Activated CD8-positive, alpha-beta T cell treated with anti-CD3 and anti-CD28 coated beads for 36 hours (primary cell): ENCODE results near the gene AP5S1. TPM values are rescaled to one million over a fixed set of nuclear protein-coding genes. Genes with fewer than 3 reads are reported as not detected.
A peak's percentile ranks its signal among the peaks of the same experiment; 100 is the strongest.
"Not testable (repeated sequence)": the region's sequence is repeated elsewhere in the genome, so short reads cannot be mapped to it uniquely, and the experiment has no call there.

ENCODE experiments used
- ATAC-seq: fragments of 200-7000 bp; cut with Tn5 transposase; one replicate; pipeline ENCODE4 v1.10.0; 2021; ENCODE audit warnings: mild to moderate bottlenecking, moderate library complexity
- CTCF ChIA-PET: fragments of 350-600 bp; sonication (Branson Sonifier 250); formaldehyde crosslinking; loops from one replicate; lab custom pipeline; 2021; ENCODE audit warnings: antibody characterized with exemption; lab: Charles Lee
- POLR2A ChIA-PET: fragments of 350-600 bp; sonication (Branson Sonifier 250); formaldehyde crosslinking; loops from one replicate; lab custom pipeline; 2021; ENCODE audit warnings: antibody characterized with exemption; lab: Charles Lee
- DNase-seq: peaks from one replicate; pipeline ENCODE4 v3.0.0-alpha.2; 2020
- H3K27ac Mint-ChIP-seq: one replicate; pipeline ENCODE4 v1.8.0; 2021; ENCODE audit warnings: mild to moderate bottlenecking, mixed read lengths
- H3K27me3 Mint-ChIP-seq: one replicate; pipeline ENCODE4 v1.8.0; 2021; ENCODE audit warnings: mixed read lengths
- H3K36me3 Mint-ChIP-seq: one replicate; pipeline ENCODE4 v1.8.0; 2021; ENCODE audit warnings: low read depth, mixed read lengths
- H3K4me1 Mint-ChIP-seq: one replicate; pipeline ENCODE4 v1.8.0; 2021; ENCODE audit warnings: low read depth, mixed read lengths
- H3K4me3 Mint-ChIP-seq: one replicate; pipeline ENCODE4 v1.8.0; 2021; ENCODE audit warnings: mild to moderate bottlenecking, moderate library complexity, mixed read lengths
- H3K9me3 Mint-ChIP-seq: one replicate; pipeline ENCODE4 v1.8.0; 2021; ENCODE audit warnings: mixed read lengths
- intact Hi-C: fragments of 100-400 bp; cut with micrococcal nuclease; formaldehyde crosslinking; loops from one replicate; pipeline ENCODE4 v1.10.0; 2022
- total RNA-seq, 2 experiments: library from RNA; stranded (reverse); gene quantifications; one replicate each; pipeline ENCODE4 v1.2.3, GENCODE V29; 2021
- TF ChIP-seq, protein P1 (sequence below): fragments of 200-600 bp; IDR thresholded peaks from one replicate; pipeline ENCODE4 v1.8.0; 2022; ENCODE audit warnings: antibody characterized with exemption, mild to moderate bottlenecking

Gene AP5S1
- total RNA-seq, 2 experiments from 2014 or later, result 7.4 to 8.6 TPM

DNA sequence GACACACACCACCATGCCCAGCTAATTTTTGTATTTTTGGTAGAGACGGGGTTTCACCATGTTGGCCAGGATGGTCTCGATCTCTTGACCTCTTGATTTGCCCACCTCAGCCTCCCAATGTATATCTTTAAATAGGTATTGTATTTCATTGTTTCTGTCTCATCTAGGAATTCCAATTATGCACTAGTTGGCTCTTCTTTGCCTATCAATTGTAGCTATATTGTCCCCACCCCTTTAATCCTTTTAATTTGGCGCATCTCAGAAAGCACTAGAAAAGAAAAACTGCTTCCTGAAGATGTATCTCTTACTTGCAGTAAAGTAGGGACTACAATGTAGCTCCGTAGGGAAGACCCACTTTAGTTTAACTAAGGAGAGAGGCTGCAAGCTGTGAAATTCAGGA lies 15.8 kb downstream of the AP5S1 start:
- CTCF ChIA-PET, result interaction anchor here (1.0 to 1.6 kb wide), 3 partner anchors 16 to 67 kb away, joined by 3 to 7 read pairs (median 4); partner anchors contain the start of gene AP5S1
- no peak overlapping the region for H3K4me3 Mint-ChIP-seq
- intact Hi-C loops, result no loop called here
- ATAC-seq (no peak), DNase-seq (no peak)
- H3K4me1 Mint-ChIP-seq, result peaks cover 2% of the 10 kb centered on the region
- H3K27me3 Mint-ChIP-seq, result no peaks in the 10 kb centered on the region
- H3K36me3 Mint-ChIP-seq, result no peaks in the 10 kb centered on the region
- TF ChIP-seq, protein P1, sequence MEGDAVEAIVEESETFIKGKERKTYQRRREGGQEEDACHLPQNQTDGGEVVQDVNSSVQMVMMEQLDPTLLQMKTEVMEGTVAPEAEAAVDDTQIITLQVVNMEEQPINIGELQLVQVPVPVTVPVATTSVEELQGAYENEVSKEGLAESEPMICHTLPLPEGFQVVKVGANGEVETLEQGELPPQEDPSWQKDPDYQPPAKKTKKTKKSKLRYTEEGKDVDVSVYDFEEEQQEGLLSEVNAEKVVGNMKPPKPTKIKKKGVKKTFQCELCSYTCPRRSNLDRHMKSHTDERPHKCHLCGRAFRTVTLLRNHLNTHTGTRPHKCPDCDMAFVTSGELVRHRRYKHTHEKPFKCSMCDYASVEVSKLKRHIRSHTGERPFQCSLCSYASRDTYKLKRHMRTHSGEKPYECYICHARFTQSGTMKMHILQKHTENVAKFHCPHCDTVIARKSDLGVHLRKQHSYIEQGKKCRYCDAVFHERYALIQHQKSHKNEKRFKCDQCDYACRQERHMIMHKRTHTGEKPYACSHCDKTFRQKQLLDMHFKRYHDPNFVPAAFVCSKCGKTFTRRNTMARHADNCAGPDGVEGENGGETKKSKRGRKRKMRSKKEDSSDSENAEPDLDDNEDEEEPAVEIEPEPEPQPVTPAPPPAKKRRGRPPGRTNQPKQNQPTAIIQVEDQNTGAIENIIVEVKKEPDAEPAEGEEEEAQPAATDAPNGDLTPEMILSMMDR, result no peak
- POLR2A ChIA-PET, result no interaction called here
- no peaks in the 10 kb centered on the region for H3K9me3 Mint-ChIP-seq
- no peak overlapping the region for H3K27ac Mint-ChIP-seq

DNA sequence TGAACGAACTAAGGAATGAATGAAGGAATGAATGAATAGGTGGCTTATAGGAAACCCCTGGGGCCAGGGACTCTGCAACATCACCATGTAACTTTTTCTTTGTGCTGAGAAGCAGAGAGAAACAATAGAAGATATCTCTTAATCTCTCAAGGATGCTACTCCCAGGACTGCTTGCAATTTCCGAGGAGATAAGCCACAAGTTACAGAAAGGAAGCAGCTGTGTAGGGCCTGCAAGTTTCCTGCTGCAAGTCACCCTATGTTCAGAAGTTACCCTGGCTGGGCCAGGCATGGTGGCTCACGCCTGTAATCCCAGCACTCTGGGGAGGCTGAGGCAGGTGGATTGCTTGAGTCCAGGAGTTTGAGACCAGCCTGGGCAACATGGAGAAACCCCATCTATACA lies 19.0 kb downstream of the AP5S1 start:
- Mint-ChIP-seq H3K36me3 (no peaks in the 10 kb centered on the region), H3K4me1 (peaks cover 2% of the 10 kb centered on the region), H3K4me3 (no peak overlapping the region), H3K9me3 (no peaks in the 10 kb centered on the region), H3K27me3 (no peaks in the 10 kb centered on the region), H3K27ac (no peak overlapping the region)
- TF ChIP-seq, protein P1, result no peak
- ATAC-seq, result no peak
- DNase-seq, result no peak
- ChIA-PET CTCF (interaction anchor here (1.0 kb wide), 1 partner anchor 16 kb away, joined by 3 read pairs; no protein-coding TSS in a partner anchor), POLR2A (interaction anchor here (0.6 kb wide), 1 partner anchor 73 kb away, joined by 3 read pairs; no protein-coding TSS in a partner anchor)
- intact Hi-C loops, result no loop called here

GRCh38 chr20:3840201-3840600 lies 19.9 kb downstream of the AP5S1 start:
- H3K4me3 Mint-ChIP-seq, intact Hi-C loops, POLR2A ChIA-PET, ATAC-seq, CTCF ChIA-PET, DNase-seq, H3K4me1 Mint-ChIP-seq, H3K27me3 Mint-ChIP-seq, H3K27ac Mint-ChIP-seq, H3K9me3 Mint-ChIP-seq, H3K36me3 Mint-ChIP-seq: not testable (repeated sequence)

DNA sequence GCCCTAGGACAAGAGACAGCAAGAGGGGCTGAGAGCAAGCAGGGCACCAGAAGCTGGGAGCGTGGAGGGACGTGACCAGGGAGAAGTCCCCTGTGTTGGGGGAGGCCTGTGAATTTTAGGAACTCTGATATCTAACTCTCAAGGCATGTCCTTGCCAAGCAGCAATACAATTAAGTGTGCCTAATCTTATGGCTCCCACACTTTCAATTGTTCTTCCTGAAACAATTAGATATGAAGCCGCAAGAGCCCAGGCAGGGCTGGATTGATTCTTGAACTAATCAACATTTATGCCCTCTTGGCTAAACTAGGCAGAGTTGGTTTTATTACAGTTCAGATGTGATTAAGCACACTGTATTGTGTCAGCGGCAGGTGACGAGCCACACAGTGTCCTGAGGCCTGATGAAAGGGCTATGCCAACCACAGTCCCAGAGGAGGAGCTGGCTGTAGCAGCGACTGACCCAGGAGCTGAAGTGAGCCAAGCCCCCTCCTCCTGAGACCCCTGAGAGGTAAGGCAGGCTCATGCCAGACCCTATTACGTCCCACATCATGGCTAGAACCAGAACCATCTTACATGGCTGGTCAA lies 22.1 kb downstream of the AP5S1 start:
- DNase-seq, result no peak
- Mint-ChIP-seq H3K27me3 (no peaks in the 10 kb centered on the region), H3K4me1 (peaks cover 5% of the 10 kb centered on the region), H3K4me3 (no peak overlapping the region), H3K27ac (no peak overlapping the region), H3K36me3 (no peaks in the 10 kb centered on the region), H3K9me3 (no peaks in the 10 kb centered on the region)
- TF ChIP-seq, protein P1, result no peak
- ChIA-PET CTCF (interaction anchor here (1.1 to 3.6 kb wide), 3 partner anchors 13 to 75 kb away, joined by 3 to 19 read pairs (median 3); partner anchors contain the start of genes ADISSP and CENPB), POLR2A (interaction anchor here (0.6 to 1.5 kb wide), 2 partner anchors 10 to 230 kb away, joined by 3 read pairs; no protein-coding TSS in a partner anchor)
- intact Hi-C loops, result no loop called here
- ATAC-seq, result no peak

- H3K9me3 Mint-ChIP-seq, result no peaks in the 10 kb centered on the region
- DNase-seq (peak; percentile 23), ATAC-seq (no peak)
- H3K36me3 Mint-ChIP-seq, result no peaks in the 10 kb centered on the region
- ChIA-PET CTCF (interaction anchor here (0.6 to 3.6 kb wide), 3 partner anchors 12 to 57 kb away, joined by 3 to 19 read pairs (median 3); partner anchors contain the start of gene CENPB), POLR2A (interaction anchor here (1.5 kb wide), 1 partner anchor 11 kb away, joined by 3 read pairs; no protein-coding TSS in a partner anchor)
- H3K27me3 Mint-ChIP-seq, result no peaks in the 10 kb centered on the region
- H3K4me3 Mint-ChIP-seq, result no peak overlapping the region
- intact Hi-C loops, result no loop called here
- TF ChIP-seq, protein P1, result no peak
- H3K4me1 Mint-ChIP-seq, result peaks cover 12% of the 10 kb centered on the region
- H3K27ac Mint-ChIP-seq, result no peak overlapping the region
Measured at GRCh38 chr20:3843490-3843889, 23.1 kb downstream of the AP5S1 start.

GRCh38 chr20:3843990-3844619 lies 23.8 kb downstream of the AP5S1 start:
- not testable (repeated sequence) for H3K27ac Mint-ChIP-seq

More at GRCh38 chr20:3843990-3844619, 23.8 kb downstream of the AP5S1 start:
- DNase-seq, H3K9me3 Mint-ChIP-seq, H3K36me3 Mint-ChIP-seq, H3K4me3 Mint-ChIP-seq, H3K27me3 Mint-ChIP-seq, ATAC-seq, intact Hi-C loops: not testable (repeated sequence)
- H3K4me1 Mint-ChIP-seq, result peaks cover 16% of the 10 kb centered on the region
- ChIA-PET POLR2A (interaction anchor here (1.4 kb wide), 1 partner anchor 11 kb away, joined by 3 read pairs; no protein-coding TSS in a partner anchor), CTCF (interaction anchor here (1.5 to 3.6 kb wide), 2 partner anchors 11 to 26 kb away, joined by 3 to 19 read pairs; no protein-coding TSS in a partner anchor)
